ENCODE measurements around the gene PSRC1. TPM values are rescaled to one million over a fixed set of nuclear protein-coding genes. Genes with fewer than 3 reads are reported as not detected.

The PSRC1 gene
- total RNA-seq, 1 experiment from 2014 or later = 60.3 TPM

DNA sequence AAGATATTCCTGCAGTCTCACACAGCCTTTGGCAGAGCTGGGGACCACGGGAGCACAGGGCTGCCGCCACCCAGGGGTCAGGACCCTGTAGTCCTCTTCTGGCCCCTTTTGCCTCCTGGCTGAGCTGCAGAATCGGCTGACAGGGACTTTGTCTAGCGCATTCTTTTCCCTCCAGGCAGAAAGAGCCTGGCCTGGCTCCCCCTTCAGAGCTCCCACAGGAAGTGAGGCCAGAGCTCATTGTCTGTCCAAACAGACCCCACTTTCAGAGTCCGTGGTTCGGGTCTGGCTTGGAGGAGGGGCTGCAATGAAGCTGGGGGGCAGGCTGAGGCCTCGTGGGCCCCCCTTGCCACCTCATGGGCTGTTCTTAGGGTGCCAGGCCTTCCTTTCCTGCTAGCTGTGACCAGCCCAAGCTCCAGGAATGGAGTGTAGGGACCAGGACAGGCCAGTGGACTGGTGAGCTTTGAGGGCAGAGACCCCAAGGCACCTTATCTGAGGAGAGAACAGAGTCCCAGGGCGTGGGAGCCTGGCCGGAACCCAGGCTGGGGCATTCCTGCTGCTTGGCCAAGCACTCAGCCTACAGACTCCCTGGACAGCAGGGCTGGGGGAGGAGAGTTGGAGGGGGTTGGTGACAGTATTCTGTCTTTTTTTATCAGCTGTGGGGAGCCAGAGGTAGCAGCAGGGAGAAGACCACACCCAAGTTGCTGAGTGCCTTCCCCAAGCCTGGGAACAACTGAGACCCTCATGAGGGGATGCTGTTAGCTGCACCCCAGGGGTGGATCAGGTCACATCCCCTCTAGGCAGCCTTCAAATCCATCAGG lies 28.9 kb downstream of the PSRC1 start:
- peaks cover 40 to 49% of the 10 kb centered on the region in 2 experiments for H3K4me1 Mint-ChIP-seq

More for the DNA sequence above, 28.9 kb downstream of the PSRC1 start:
- no peak overlapping the region for H3K56ac ChIP-seq (ENCODE audit: insufficient read length, low read depth, low read length)
- H3T11ph ChIP-seq (ENCODE audit: low read length) = no peak overlapping the region
- H3K4me1 ChIP-seq (ENCODE audit: insufficient read depth, low read length) = no peaks in the 10 kb centered on the region
- no peaks in the 10 kb centered on the region for H4K20me1 ChIP-seq (ENCODE audit: control insufficient read depth, insufficient read depth, insufficient read length)
- H3K23ac ChIP-seq (ENCODE audit: insufficient read length, low read depth, low read length) = no peak overlapping the region
- H3K27ac ChIP-seq (ENCODE audit: insufficient read length, low read depth, low read length) = no peak overlapping the region
- Mint-ChIP-seq H3K9me3 (peaks cover 14 to 21% of the 10 kb centered on the region in 2 experiments), H3K27me3 (ENCODE audit: low read depth) (peaks cover 26% of the 10 kb centered on the region), H3K27ac (no peak overlapping the region; a peak in 2 of 7 replicates), H3K4me3 (peak overlapping the region in 1 of 2 experiments; percentile 35; a peak in 4 of 5 replicates), H3K36me3 (ENCODE audit: insufficient read depth in 1 of 3, low read depth in 3 of 3) (peaks cover 22 to 36% (median 28%) of the 10 kb centered on the region in 3 experiments)
- H3K9ac ChIP-seq (ENCODE audit: extremely low read depth, insufficient read length, low read length) = no peak overlapping the region
- H2BK120ac ChIP-seq (ENCODE audit: low read depth, low read length, poor library complexity, severe bottlenecking) = no peak overlapping the region
- H3K18ac ChIP-seq (ENCODE audit: insufficient read length, low read depth, low read length) = peak overlapping the region; percentile 36
- no peak overlapping the region for H2BK5ac ChIP-seq (ENCODE audit: insufficient read length, low read length)
- peaks cover 5% of the 10 kb centered on the region for H3K23me2 ChIP-seq (ENCODE audit: insufficient read length, low read depth, low read length, poor library complexity, severe bottlenecking)
- no peaks in the 10 kb centered on the region for H3K9me3 ChIP-seq (ENCODE audit: control insufficient read depth, low read depth, low read length)
- H2BK20ac ChIP-seq (ENCODE audit: low read depth, low read length, poor library complexity, severe bottlenecking) = no peak overlapping the region
- H4K8ac ChIP-seq (replicated peaks; ENCODE audit: insufficient read length, low read depth, low read length) = no peak overlapping the region
- peak overlapping the region; percentile 36 for H3K14ac ChIP-seq (ENCODE audit: insufficient read depth, low read length)
- no peak overlapping the region for H4K91ac ChIP-seq (ENCODE audit: insufficient read length, low read depth, low read length)
- no CpG with 5 or more reads among the region's 9 CpGs for WGBS (ENCODE audit: extremely low coverage, insufficient read length, low lambda C conversion rate)
- H3K27me3 ChIP-seq (ENCODE audit: insufficient read depth, low read length) = peaks cover 4% of the 10 kb centered on the region; the same call in 1 of the 2 replicates
- no peak overlapping the region for H2BK12ac ChIP-seq (ENCODE audit: insufficient read length, low read depth, low read length)
- H4K5ac ChIP-seq (ENCODE audit: insufficient read length, low read depth, low read length) = no peak overlapping the region
- TF ChIP-seq, protein P1, sequence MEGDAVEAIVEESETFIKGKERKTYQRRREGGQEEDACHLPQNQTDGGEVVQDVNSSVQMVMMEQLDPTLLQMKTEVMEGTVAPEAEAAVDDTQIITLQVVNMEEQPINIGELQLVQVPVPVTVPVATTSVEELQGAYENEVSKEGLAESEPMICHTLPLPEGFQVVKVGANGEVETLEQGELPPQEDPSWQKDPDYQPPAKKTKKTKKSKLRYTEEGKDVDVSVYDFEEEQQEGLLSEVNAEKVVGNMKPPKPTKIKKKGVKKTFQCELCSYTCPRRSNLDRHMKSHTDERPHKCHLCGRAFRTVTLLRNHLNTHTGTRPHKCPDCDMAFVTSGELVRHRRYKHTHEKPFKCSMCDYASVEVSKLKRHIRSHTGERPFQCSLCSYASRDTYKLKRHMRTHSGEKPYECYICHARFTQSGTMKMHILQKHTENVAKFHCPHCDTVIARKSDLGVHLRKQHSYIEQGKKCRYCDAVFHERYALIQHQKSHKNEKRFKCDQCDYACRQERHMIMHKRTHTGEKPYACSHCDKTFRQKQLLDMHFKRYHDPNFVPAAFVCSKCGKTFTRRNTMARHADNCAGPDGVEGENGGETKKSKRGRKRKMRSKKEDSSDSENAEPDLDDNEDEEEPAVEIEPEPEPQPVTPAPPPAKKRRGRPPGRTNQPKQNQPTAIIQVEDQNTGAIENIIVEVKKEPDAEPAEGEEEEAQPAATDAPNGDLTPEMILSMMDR (conservative IDR thresholded peaks at IDR 0.05) = no peak; the same call in 2 of the 3 replicates
- no peak for DNase-seq
- no peak overlapping the region; the same call in 1 of the 2 replicates for H2BK15ac ChIP-seq (ENCODE audit: low read depth, low read length)
- H3K79me1 ChIP-seq (ENCODE audit: insufficient read depth, low read depth, low read length, poor library complexity, severe bottlenecking) = no peaks in the 10 kb centered on the region
- no peak overlapping the region for H2AFZ ChIP-seq (ENCODE audit: low read length)
- no peaks in the 10 kb centered on the region; the same call in 1 of the 2 replicates for H3K79me2 ChIP-seq (ENCODE audit: insufficient read depth, low read length)
- H3K4me2 ChIP-seq (ENCODE audit: insufficient read depth, insufficient read length, low read length) = no peak overlapping the region
- no peak overlapping the region for H2AK5ac ChIP-seq (ENCODE audit: insufficient read length, low read length)
- H3K4ac ChIP-seq (ENCODE audit: low read depth, low read length) = no peak overlapping the region

All from H9 (cell line).